IMR-90 (cell line): ENCODE results near the gene SRSF12. TPM values are rescaled to one million over a fixed set of nuclear protein-coding genes. Genes with fewer than 3 reads are reported as not detected.

Experiments
- ATAC-seq: fragments of 200-7000 bp; cut with Tn5 transposase; 2 replicates; pipeline ENCODE4 v1.9.1; 2020; ENCODE audit warnings: low read depth, mild to moderate bottlenecking, moderate library complexity
- BruUV-seq: library from RNA; stranded (reverse); fragments of 400-500 nt; replicated peaks from 2 replicates; lab custom pipeline; 2021; lab: Mats Ljungman, UMichigan
- CTCF ChIA-PET: fragments of 300-600 bp; formaldehyde crosslinking; extraction: SDS; loops from one replicate; lab custom pipeline; 2021; ENCODE audit warnings: antibody characterized with exemption; lab: Yijun Ruan, JAX
- POLR2A ChIA-PET: fragments of 300-600 bp; sonication (Branson Sonifier 250); formaldehyde crosslinking; loops from one replicate; lab custom pipeline; 2022; ENCODE audit warnings: antibody characterized with exemption; ENCODE audit not compliant: unreplicated experiment; lab: Charles Lee
- DNase-seq: peaks from one replicate; pipeline ENCODE4 v3.0.0; 2013
- H2AFZ ChIP-seq: replicated peaks from 2 replicates; pipeline ENCODE3; 2013; ENCODE audit warnings: low read length, mild to moderate bottlenecking; ENCODE audit not compliant: poor library complexity
- H2AK5ac ChIP-seq: 2 replicates; pipeline ENCODE4 v1.6.1; 2013; ENCODE audit warnings: low read depth, low read length, inconsistent platforms
- H2AK9ac ChIP-seq: replicated peaks from 2 replicates; pipeline ENCODE3; 2013; ENCODE audit warnings: mild to moderate bottlenecking, low read depth, low read length, moderate library complexity; ENCODE audit not compliant: poor library complexity
- H2BK120ac ChIP-seq: 2 replicates; pipeline ENCODE4 v1.6.1; 2013; ENCODE audit warnings: low read depth, low read length, inconsistent platforms
- H2BK15ac ChIP-seq: 3 replicates; pipeline ENCODE4 v1.6.1; 2013; ENCODE audit warnings: low read depth, low read length, inconsistent platforms
- H2BK20ac ChIP-seq: 2 replicates; pipeline ENCODE4 v1.6.1; 2013; ENCODE audit warnings: low read depth, mild to moderate bottlenecking, inconsistent platforms, low read length, moderate library complexity
- H2BK5ac ChIP-seq: 2 replicates; pipeline ENCODE4 v1.6.1; 2013; ENCODE audit warnings: mild to moderate bottlenecking, low read depth, low read length, inconsistent platforms; ENCODE audit not compliant: poor library complexity, severe bottlenecking
- H3K14ac ChIP-seq: replicated peaks from 2 replicates; pipeline ENCODE4 v1.6.1; 2013; ENCODE audit warnings: low read depth, low read length, inconsistent platforms
- H3K18ac ChIP-seq: 2 replicates; pipeline ENCODE4 v1.6.1; 2013; ENCODE audit warnings: low read depth, low read length, control low read depth
- H3K23ac ChIP-seq: 2 replicates; pipeline ENCODE4 v1.6.1; 2013; ENCODE audit warnings: low read depth, low read length, inconsistent platforms
- H3K27ac ChIP-seq: 2 replicates; pipeline ENCODE4 v1.5.1; 2013; ENCODE audit warnings: mild to moderate bottlenecking, control low read depth, low read length; ENCODE audit not compliant: insufficient read depth
- H3K27me3 ChIP-seq: 2 replicates; pipeline ENCODE4 v1.6.1; 2013; ENCODE audit warnings: low read length; ENCODE audit not compliant: control insufficient read depth, insufficient read depth
- H3K36me3 ChIP-seq: 2 replicates; pipeline ENCODE4 v1.6.1; 2013; ENCODE audit warnings: low read length, mixed read lengths; ENCODE audit not compliant: control insufficient read depth, insufficient read depth
- H3K4ac ChIP-seq: 2 replicates; pipeline ENCODE4 v1.6.1; 2013; ENCODE audit warnings: low read depth, low read length, inconsistent platforms
- H3K4me1 ChIP-seq: 2 replicates; pipeline ENCODE4 v1.6.1; 2013; ENCODE audit warnings: low read length, mixed read lengths; ENCODE audit not compliant: control insufficient read depth, insufficient read depth
- H3K4me2 ChIP-seq: 2 replicates; pipeline ENCODE4 v1.6.1; 2013; ENCODE audit warnings: low read depth, mild to moderate bottlenecking, control low read depth, low read length, moderate library complexity
- H3K4me3 ChIP-seq: 2 replicates; pipeline ENCODE4 v1.5.1; 2013; ENCODE audit warnings: low read depth, mild to moderate bottlenecking, control low read depth, low read length, moderate library complexity; ENCODE audit not compliant: insufficient read depth
- H3K56ac ChIP-seq: 2 replicates; pipeline ENCODE4 v1.6.1; 2013; ENCODE audit warnings: low read length, inconsistent platforms; ENCODE audit not compliant: insufficient read depth; ENCODE audit errors: extremely low read depth
- H3K79me1 ChIP-seq, 2 experiments: 2 replicates each; pipeline ENCODE4 v1.6.1; 2013; ENCODE audit warnings: low read length in 2 of 2, inconsistent platforms in 1 of 2, low read depth in 1 of 2
- H3K9ac ChIP-seq: 2 replicates; pipeline ENCODE4 v1.6.1; 2013; ENCODE audit warnings: low read depth, low read length, control low read depth
- H3K9me1 ChIP-seq: 2 replicates; pipeline ENCODE4 v1.6.1; 2013; ENCODE audit warnings: low read length, inconsistent platforms; ENCODE audit not compliant: insufficient read depth
- H3K9me3 ChIP-seq: 2 replicates; pipeline ENCODE4 v1.6.1; 2013; ENCODE audit warnings: low read length; ENCODE audit not compliant: control insufficient read depth, insufficient read depth
- H4K20me1 ChIP-seq: 2 replicates; pipeline ENCODE4 v1.6.1; 2013; ENCODE audit warnings: low read length, inconsistent platforms; ENCODE audit not compliant: insufficient read depth
- H4K5ac ChIP-seq: 2 replicates; pipeline ENCODE4 v1.6.1; 2013; ENCODE audit warnings: mild to moderate bottlenecking, low read depth, low read length, control low read depth
- H4K8ac ChIP-seq, 2 experiments: 2 replicates each; pipeline ENCODE4 v1.6.1; 2013; ENCODE audit warnings: low read depth in 2 of 2, low read length in 2 of 2, control low read depth in 1 of 2, inconsistent platforms in 1 of 2
- H4K91ac ChIP-seq: 2 replicates; pipeline ENCODE4 v1.6.1; 2013; ENCODE audit warnings: low read depth, low read length, inconsistent platforms; ENCODE audit not compliant: insufficient read depth
- BHLHE40 ChIP-seq: fragments of 150-350 bp; IDR thresholded peaks from 2 replicates; pipeline ENCODE4 v1.6.1; 2016; ENCODE audit warnings: mild to moderate bottlenecking, low read depth, low read length
- CHD1 ChIP-seq: IDR thresholded peaks from 2 replicates; pipeline ENCODE4 v1.6.1; 2012; ENCODE audit warnings: low read depth, low read length, improper control_type of control experiment
- FOS ChIP-seq: fragments of 150-350 bp; IDR thresholded peaks from 2 replicates; pipeline ENCODE4 v1.6.1; 2016; ENCODE audit warnings: low read depth, low read length
- MXI1 ChIP-seq: IDR thresholded peaks from 2 replicates; pipeline ENCODE4 v1.6.1; 2012; ENCODE audit warnings: low read depth, mild to moderate bottlenecking, low read length, moderate library complexity, borderline replicate concordance
- RAD21 ChIP-seq: IDR thresholded peaks from 2 replicates; pipeline ENCODE4 v1.6.1; 2012; ENCODE audit warnings: low read length, improper control_type of control experiment
- SMC3 ChIP-seq: fragments of 150-350 bp; IDR thresholded peaks from 2 replicates; pipeline ENCODE4 v1.6.1; 2016; ENCODE audit warnings: low read depth, mild to moderate bottlenecking, antibody characterized with exemption, low read length, moderate library complexity
- WGBS, 2 experiments: methylation state at CpG; one replicate each; pipeline versions ENCODE4 v1.1.5 to v1.1.7; 2013; ENCODE audit warnings: missing lambda C conversion rate in 2 of 2; ENCODE audit not compliant: insufficient read length in 1 of 2; ENCODE audit errors: extremely low coverage in 2 of 2; 5-methylcytosine and 5-hydroxymethylcytosine counted together
- dilution Hi-C: fragments of 300-500 bp; cut with HindIII; formaldehyde crosslinking; loops from one replicate; pipeline ENCODE4 v1.14.3; 2018; ENCODE audit warnings: low sequenced_read_pairs; ENCODE audit not compliant: unreplicated experiment
- in situ Hi-C: fragments of 300-500 bp; cut with MboI; formaldehyde crosslinking; loops from 3 replicates; pipeline ENCODE4 v1.14.3; 2019; ENCODE audit warnings: low sequenced_read_pairs, inconsistent platforms, mixed read lengths
- intact Hi-C: fragments of 100-400 bp; cut with micrococcal nuclease; formaldehyde crosslinking; loops from 2 replicates; pipeline ENCODE4 v1.10.0; 2022
- polyA plus RNA-seq, 3 experiments: library from polyadenylated mRNA; depleted of rRNA; stranded (reverse); fragments of >200 nt; gene quantifications; 2 replicates each; pipeline ENCODE4 v1.2.3, GENCODE V29; 2012; ENCODE audit warnings: low replicate concordance in 1 of 3
- total RNA-seq: library from RNA; depleted of rRNA; stranded (reverse); fragments of >200 nt; gene quantifications from 2 replicates; pipeline ENCODE4 v1.2.3, GENCODE V29; 2012

The SRSF12 gene
- total and polyA plus RNA-seq, 2 of the 4 experiments (the other 2 are of a cell fraction), result 0.21 to 0.36 TPM

GRCh38 chr6:89145091-89145955 lies 27.5 kb upstream of the SRSF12 start:
- dilution Hi-C loops, result no loop called here
- Histone ChIP-seq H3K79me1 (peaks cover 0 to 7% of the 10 kb centered on the region in 2 experiments; a peak in 3 of 4 replicates), H3K4me2 (peak overlapping the region; percentile 100), H2AK9ac (no peak overlapping the region), H2BK15ac (no peak overlapping the region), H2AK5ac (no peak overlapping the region), H2BK20ac (peak overlapping the region; percentile 8; the same call in 1 of the 2 replicates), H3K56ac (no peak overlapping the region), H4K8ac (peak overlapping the region in 1 of 2 experiments; percentile 8; a peak in 1 of 4 replicates), H3K18ac (no peak overlapping the region), H3K36me3 (no peaks in the 10 kb centered on the region), H3K23ac (peak overlapping the region; percentile 6), H4K91ac (no peak overlapping the region), H2BK5ac (no peak overlapping the region), H3K4me1 (peaks cover 10% of the 10 kb centered on the region), H4K5ac (no peak overlapping the region), H3K9ac (peak overlapping the region; percentile 5; the same call in 1 of the 2 replicates), H2AFZ (peak overlapping the region; percentile 95), H3K4ac (no peak overlapping the region), H3K27ac (no peak overlapping the region), H4K20me1 (no peaks in the 10 kb centered on the region), H3K14ac (no peak overlapping the region), H3K27me3 (no peaks in the 10 kb centered on the region), H3K9me3 (no peaks in the 10 kb centered on the region), H3K4me3 (peak overlapping the region; percentile 78), H2BK120ac (no peak overlapping the region), H3K9me1 (peaks cover 6% of the 10 kb centered on the region)
- 3% methylated on average over 8 of the region's 17 CpGs; no CpG with 5 or more reads in 1 of the 2 experiments for WGBS, 2 experiments
- ATAC-seq, result peak; percentile 10
- in situ Hi-C loops, result loop anchor here (25.0 kb wide), 1 partner anchor 217 kb away; the partner anchor contains the start of gene UBE2J1
- ChIA-PET POLR2A (no interaction called here), CTCF (no interaction called here)
- peak; percentile 15 for DNase-seq
- no TSS peak for BruUV-seq
- intact Hi-C loops, result loop anchor here (5.0 kb wide), 1 partner anchor 163 kb away; no protein-coding TSS in a partner anchor
- no peak for TF ChIP-seq CHD1
- TF ChIP-seq MXI1, result no peak
- TF ChIP-seq RAD21, result no peak
- TF ChIP-seq BHLHE40, result no peak
- no peak for TF ChIP-seq SMC3
- TF ChIP-seq FOS, result no peak
